Progenitor cell of endocrine pancreas (in vitro differentiated cells): ENCODE data around the gene ARHGEF33. TPM values are rescaled to one million over a fixed set of nuclear protein-coding genes. Genes with fewer than 3 reads are reported as not detected.

Experiments used
- DNase-seq: peaks from one replicate; pipeline ENCODE4 v3.0.0; 2021; ENCODE audit warnings: low spot score; ENCODE audit not compliant: unreplicated experiment
- H3K27ac Mint-ChIP-seq: 2 replicates; pipeline ENCODE4 v1.8.0; 2021; ENCODE audit warnings: mild to moderate bottlenecking, moderate library complexity, mixed read lengths
- H3K27me3 Mint-ChIP-seq: 2 replicates; pipeline ENCODE4 v1.8.0; 2021; ENCODE audit warnings: mixed read lengths
- H3K36me3 Mint-ChIP-seq: 2 replicates; pipeline ENCODE4 v1.8.0; 2022; ENCODE audit warnings: mixed read lengths; ENCODE audit not compliant: insufficient read depth
- H3K4me1 Mint-ChIP-seq: 2 replicates; pipeline ENCODE4 v1.8.0; 2021; ENCODE audit warnings: low read depth, mixed read lengths
- H3K4me3 Mint-ChIP-seq: 2 replicates; pipeline ENCODE4 v1.8.0; 2021; ENCODE audit warnings: low read depth, mild to moderate bottlenecking, moderate library complexity, mixed read lengths
- H3K9me3 Mint-ChIP-seq: 2 replicates; pipeline ENCODE4 v1.8.0; 2021; ENCODE audit warnings: low read depth, mixed read lengths
- CTCF ChIP-seq: fragments of 200-600 bp; sonication (generic); IDR thresholded peaks from one replicate; pipeline ENCODE4 v1.5.0; 2021; ENCODE audit warnings: antibody characterized with exemption, mild to moderate bottlenecking; ENCODE audit not compliant: unreplicated experiment
- total RNA-seq: library from RNA; stranded (reverse); gene quantifications from 2 replicates; pipeline ENCODE4 v1.2.1, GENCODE V29; 2021

ARHGEF33 gene
- total RNA-seq, 1 donor from 2014 or later, result 1.4 TPM

GRCh38 chr2:38876407-38876806 is 13.3 kb upstream of the ARHGEF33 start:
- H3K27ac Mint-ChIP-seq, result peak overlapping the region; percentile 97
- H3K27me3 Mint-ChIP-seq, result no peaks in the 10 kb centered on the region

GRCh38 chr2:38886063-38886462 is 3.6 kb upstream of the ARHGEF33 start:
- TF ChIP-seq CTCF, result no peak
- no peaks in the 10 kb centered on the region for H3K9me3 Mint-ChIP-seq
- H3K36me3 Mint-ChIP-seq, result peaks cover 4% of the 10 kb centered on the region
- H3K4me3 Mint-ChIP-seq, result no peak overlapping the region
- no peak for DNase-seq
- H3K27ac Mint-ChIP-seq, result no peak overlapping the region
- no peaks in the 10 kb centered on the region for H3K4me1 Mint-ChIP-seq
- no peaks in the 10 kb centered on the region for H3K27me3 Mint-ChIP-seq

More at GRCh38 chr2:38876407-38876806, 13.3 kb upstream of the ARHGEF33 start:
- DNase-seq, result no peak
- TF ChIP-seq CTCF, result no peak
- Mint-ChIP-seq H3K4me3 (peak overlapping the region; percentile 97), H3K9me3 (peaks cover 11% of the 10 kb centered on the region), H3K36me3 (peaks cover 16% of the 10 kb centered on the region), H3K4me1 (peaks cover 18% of the 10 kb centered on the region)

- no peaks in the 10 kb centered on the region for H3K4me1 Mint-ChIP-seq
- H3K27ac Mint-ChIP-seq, result no peak overlapping the region
- peaks cover 3% of the 10 kb centered on the region for H3K36me3 Mint-ChIP-seq
- DNase-seq, result no peak
- no peak for TF ChIP-seq CTCF
- no peak overlapping the region for H3K4me3 Mint-ChIP-seq
- no peaks in the 10 kb centered on the region for H3K9me3 Mint-ChIP-seq
- no peaks in the 10 kb centered on the region for H3K27me3 Mint-ChIP-seq
Measured at GRCh38 chr2:38887347-38887746, 2.3 kb upstream of the ARHGEF33 start.

GRCh38 chr2:38887902-38888554 is 1.6 kb upstream of the ARHGEF33 start:
- Mint-ChIP-seq H3K4me1 (no peaks in the 10 kb centered on the region), H3K9me3 (no peaks in the 10 kb centered on the region), H3K27ac (no peak overlapping the region), H3K27me3 (no peaks in the 10 kb centered on the region), H3K36me3 (peaks cover 1% of the 10 kb centered on the region), H3K4me3 (no peak overlapping the region)
- TF ChIP-seq CTCF, result no peak
- no peak for DNase-seq

GRCh38 chr2:38889045-38889444 is 630 bp upstream of the ARHGEF33 start:
- Mint-ChIP-seq H3K4me3 (no peak overlapping the region), H3K27me3 (no peaks in the 10 kb centered on the region), H3K9me3 (no peaks in the 10 kb centered on the region), H3K4me1 (no peaks in the 10 kb centered on the region), H3K27ac (no peak overlapping the region), H3K36me3 (no peaks in the 10 kb centered on the region)
- DNase-seq, result no peak
- no peak for TF ChIP-seq CTCF
